GM12872 (cell line): ENCODE results near the gene MYH11.

Experiments used
- TF ChIP-seq, protein P1 (sequence below): IDR thresholded peaks from 3 replicates; pipeline ENCODE4 v1.5.1; 2011; ENCODE audit warnings: low read depth, mild to moderate bottlenecking, low read length, moderate library complexity; ENCODE audit not compliant: insufficient read depth

Gene MYH11

DNA sequence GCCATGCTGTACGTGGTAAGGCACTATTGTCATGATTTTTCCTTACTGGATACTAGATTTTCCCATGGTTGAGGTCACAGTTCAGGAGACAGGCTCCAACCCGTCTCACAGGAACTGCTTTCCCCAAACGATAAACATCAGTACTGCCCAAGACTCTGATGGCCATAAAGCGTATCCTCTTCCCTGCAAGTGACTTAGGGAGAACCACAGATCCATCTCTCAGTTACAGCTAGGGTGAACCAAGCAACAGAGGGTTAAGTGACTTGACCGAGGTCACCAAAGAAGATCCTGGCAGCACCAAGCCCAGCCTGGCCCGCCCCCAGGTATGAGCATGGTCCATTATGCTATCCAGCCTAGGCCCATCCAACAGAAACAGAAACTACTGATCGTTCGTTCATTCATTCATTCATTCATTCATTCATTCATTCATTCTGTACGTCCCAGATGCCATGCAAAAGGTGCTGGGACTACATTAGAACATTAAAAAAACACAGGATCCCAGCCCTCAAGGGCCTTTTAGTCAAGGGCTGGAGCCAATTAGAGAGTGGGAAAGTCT, 31.0 kb downstream of the MYH11 start:
- TF ChIP-seq, protein P1, sequence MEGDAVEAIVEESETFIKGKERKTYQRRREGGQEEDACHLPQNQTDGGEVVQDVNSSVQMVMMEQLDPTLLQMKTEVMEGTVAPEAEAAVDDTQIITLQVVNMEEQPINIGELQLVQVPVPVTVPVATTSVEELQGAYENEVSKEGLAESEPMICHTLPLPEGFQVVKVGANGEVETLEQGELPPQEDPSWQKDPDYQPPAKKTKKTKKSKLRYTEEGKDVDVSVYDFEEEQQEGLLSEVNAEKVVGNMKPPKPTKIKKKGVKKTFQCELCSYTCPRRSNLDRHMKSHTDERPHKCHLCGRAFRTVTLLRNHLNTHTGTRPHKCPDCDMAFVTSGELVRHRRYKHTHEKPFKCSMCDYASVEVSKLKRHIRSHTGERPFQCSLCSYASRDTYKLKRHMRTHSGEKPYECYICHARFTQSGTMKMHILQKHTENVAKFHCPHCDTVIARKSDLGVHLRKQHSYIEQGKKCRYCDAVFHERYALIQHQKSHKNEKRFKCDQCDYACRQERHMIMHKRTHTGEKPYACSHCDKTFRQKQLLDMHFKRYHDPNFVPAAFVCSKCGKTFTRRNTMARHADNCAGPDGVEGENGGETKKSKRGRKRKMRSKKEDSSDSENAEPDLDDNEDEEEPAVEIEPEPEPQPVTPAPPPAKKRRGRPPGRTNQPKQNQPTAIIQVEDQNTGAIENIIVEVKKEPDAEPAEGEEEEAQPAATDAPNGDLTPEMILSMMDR: no peak

DNA sequence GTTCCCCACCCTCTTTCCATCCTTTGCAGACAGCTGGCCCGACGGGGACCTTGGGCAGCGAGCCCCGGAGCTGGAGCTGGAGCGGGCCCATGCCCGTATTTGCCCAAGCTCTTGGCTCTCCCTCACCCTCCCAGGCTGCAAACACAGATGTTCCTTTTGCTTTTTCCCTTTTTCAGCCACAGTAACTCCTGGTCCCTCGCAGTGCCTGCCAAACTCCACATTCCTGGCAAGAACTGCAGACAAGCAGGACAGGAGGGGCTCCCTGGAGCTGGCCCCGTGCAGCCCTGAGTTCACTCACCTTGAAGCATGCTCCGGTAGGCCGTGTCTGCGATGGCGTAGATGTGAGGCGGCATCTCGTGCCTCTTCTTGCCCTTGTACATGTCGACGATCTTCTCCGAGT, 33.9 kb downstream of the MYH11 start:
- TF ChIP-seq, protein P1: no peak

DNA sequence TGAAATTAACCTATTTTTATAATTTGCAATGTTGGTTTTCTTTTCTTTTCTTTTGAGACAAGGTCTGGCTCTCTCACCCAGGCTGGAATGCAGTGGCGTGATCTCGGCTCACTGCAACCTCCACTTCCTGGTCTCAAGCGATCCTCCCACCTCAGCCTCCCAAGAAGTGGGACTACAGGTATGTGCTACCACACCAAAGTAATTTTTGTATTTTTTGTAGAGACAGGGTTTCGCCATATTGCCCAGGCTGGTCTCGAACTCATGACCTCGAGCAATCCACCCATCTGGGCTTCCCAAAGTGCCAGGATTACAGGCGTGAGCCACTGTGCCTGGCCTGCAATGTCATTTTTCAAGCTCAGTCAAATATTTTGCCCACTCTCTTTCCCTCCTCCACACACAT, 36.0 kb downstream of the MYH11 start:
- TF ChIP-seq, protein P1: no peak

DNA sequence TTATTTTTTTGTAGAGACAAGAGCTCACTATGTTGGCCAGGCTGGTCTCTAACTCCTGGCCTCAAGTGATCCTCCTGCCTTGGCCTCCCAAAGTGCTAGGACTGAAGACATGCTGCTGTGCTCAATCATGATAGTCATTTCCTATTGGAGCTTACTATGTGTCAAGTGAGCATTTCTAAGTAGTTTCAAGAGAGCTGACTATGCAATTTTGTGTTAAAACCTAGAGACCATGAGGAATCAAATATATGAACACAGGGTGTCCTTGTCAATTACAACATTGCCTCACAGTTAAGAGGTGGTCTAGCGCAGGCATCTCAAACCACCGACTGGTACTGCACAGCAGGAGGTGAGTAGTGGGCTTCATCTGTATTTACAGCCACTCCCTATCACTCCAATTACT, 37.8 kb downstream of the MYH11 start:
- TF ChIP-seq, protein P1: no peak

DNA sequence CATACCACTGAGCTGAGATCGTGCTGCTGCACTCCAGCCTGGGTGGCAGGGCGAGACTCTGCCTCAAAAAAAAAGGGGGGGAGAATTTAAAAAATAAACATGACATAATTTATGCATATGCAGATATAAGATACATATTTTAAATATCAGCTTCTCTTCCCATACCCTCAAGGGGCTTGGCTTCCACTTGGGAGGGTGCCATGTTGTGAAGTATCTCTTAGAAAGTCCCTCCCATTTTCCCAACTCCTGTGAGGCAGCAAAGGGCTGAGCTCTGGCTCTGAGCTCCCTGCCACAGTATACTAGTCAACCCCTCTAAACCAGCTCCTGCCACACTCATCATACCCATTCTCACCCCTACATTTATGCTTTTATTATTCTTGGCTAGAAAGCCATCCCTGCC, 39.4 kb downstream of the MYH11 start:
- TF ChIP-seq, protein P1: no peak

DNA sequence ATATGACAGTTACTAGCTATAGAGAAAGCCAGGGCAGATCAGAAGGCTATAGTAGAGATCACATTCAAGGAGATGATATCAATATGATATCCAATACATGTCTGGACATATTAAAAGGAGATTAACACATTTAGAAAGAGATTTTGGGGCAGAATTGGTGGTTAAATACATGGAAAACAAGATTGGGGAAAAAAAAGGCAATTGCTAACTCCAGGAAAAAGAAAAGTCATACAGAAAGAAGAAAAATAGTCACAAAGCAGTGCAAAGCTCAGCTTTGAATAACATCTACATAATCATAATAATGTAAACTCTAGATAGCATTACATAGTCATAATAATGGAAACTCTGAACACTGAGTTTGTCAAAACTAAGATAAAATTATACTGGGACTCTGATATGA, 40.6 kb downstream of the MYH11 start:
- TF ChIP-seq, protein P1: no peak

DNA sequence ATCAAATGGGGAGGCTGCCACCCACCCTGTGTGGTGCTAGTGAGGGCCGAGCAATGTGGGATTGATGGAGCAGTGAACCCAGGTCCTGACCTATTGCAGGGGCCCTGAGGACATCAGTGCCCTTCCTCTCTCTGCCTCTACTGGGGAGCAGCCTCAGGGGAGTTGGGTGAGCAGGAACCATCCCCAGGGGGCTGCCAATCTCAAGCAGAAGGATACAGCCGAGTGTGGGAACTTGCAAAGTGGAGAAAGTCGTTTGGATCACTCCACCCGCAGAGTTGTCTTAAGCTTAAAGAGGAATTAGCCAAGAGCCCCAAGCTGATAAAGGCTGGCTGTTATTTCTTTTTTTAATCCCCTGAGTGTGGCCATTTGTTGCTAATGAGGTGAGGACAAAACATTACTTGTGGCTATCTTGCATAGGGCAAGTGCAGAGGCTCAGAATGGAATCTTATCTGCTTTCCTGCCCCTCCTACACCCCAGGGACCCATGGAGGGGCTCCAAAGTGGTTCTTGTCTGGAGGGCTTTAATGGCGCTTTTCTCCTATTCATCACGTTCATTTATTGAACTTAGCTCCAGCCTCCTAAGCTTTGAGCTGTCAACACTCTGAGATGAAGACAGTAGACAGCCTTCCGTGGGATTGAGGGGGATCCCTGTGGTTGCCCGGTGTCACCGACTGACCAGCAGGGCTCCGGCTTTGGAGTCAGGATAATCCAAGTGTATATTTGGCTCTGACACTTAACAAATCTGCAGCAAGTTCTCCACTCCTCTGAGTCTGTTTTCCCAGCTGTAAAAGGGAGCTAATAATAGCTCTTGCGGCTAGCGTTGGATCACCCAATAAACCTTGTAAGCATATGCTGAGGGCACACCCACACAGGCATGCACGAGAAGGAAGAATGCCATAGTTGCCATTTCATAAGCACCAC, 45.1 kb downstream of the MYH11 start:
- TF ChIP-seq, protein P1: no peak
